Occipital lobe (tissue), 3 donors: Measurements from ENCODE around the gene AMMECR1. TPM values are rescaled to one million over a fixed set of nuclear protein-coding genes. Genes with fewer than 3 reads are reported as not detected.
A peak's percentile ranks its signal among the peaks of the same experiment; 100 is the strongest.
"Not testable (repeated sequence)": the region's sequence is repeated elsewhere in the genome, so short reads cannot be mapped to it uniquely, and the experiment has no call there.

ENCODE experiments used
- DNase-seq: peaks from one replicate; lab custom pipeline; 2025; lab: John Stamatoyannopoulos, UW
- small RNA-seq: library from RNA; depleted of rRNA; stranded (forward); fragments of <200 nt; gene quantifications from one replicate; pipeline ENCODE3, GENCODE V24; 2014
- total RNA-seq: library from RNA; depleted of rRNA; stranded (reverse); fragments of >200 nt; gene quantifications from one replicate; pipeline ENCODE4 v1.2.3, GENCODE V29; 2014

Gene AMMECR1
- total RNA-seq, 1 donor from 2014 or later, result 6.4 TPM

GRCh38 chrX:110171442-110171841, 146.4 kb downstream of the AMMECR1 start:
- no peak for DNase-seq

GRCh38 chrX:110170029-110170428, 147.9 kb downstream of the AMMECR1 start:
- DNase-seq, result no peak

GRCh38 chrX:110168585-110168984, 149.3 kb downstream of the AMMECR1 start:
- peak; percentile 4 for DNase-seq

GRCh38 chrX:110167952-110168451, 149.9 kb downstream of the AMMECR1 start:
- DNase-seq, result no peak

GRCh38 chrX:110163488-110163887, 154.4 kb downstream of the AMMECR1 start:
- no peak for DNase-seq

GRCh38 chrX:110162867-110163266, 155.0 kb downstream of the AMMECR1 start:
- DNase-seq, result no peak

GRCh38 chrX:110162131-110162530, 155.8 kb downstream of the AMMECR1 start:
- no peak for DNase-seq

- no peak for DNase-seq
Measured at GRCh38 chrX:110161361-110161686, 156.6 kb downstream of the AMMECR1 start.

GRCh38 chrX:110159865-110160264, 158.0 kb downstream of the AMMECR1 start:
- no peak for DNase-seq

GRCh38 chrX:110159235-110159634, 158.7 kb downstream of the AMMECR1 start:
- no peak for DNase-seq

- DNase-seq, result no peak
Measured at GRCh38 chrX:110157444-110157843, 160.4 kb downstream of the AMMECR1 start.

GRCh38 chrX:110156167-110156754, 161.6 kb downstream of the AMMECR1 start:
- no peak for DNase-seq

GRCh38 chrX:110155759-110156158, 162.1 kb downstream of the AMMECR1 start:
- DNase-seq, result no peak

- not testable (repeated sequence) for DNase-seq
Measured at GRCh38 chrX:110154328-110154727, 163.6 kb downstream of the AMMECR1 start.

GRCh38 chrX:110153896-110154295, 164.0 kb downstream of the AMMECR1 start:
- DNase-seq, result no peak

GRCh38 chrX:110153244-110153643, 164.6 kb downstream of the AMMECR1 start:
- no peak for DNase-seq

- no peak for DNase-seq
Measured at GRCh38 chrX:110146521-110146920, 171.4 kb downstream of the AMMECR1 start.

GRCh38 chrX:110145854-110146253, 172.0 kb downstream of the AMMECR1 start:
- peak; percentile 1 for DNase-seq

GRCh38 chrX:110145311-110145710, 172.6 kb downstream of the AMMECR1 start:
- no peak for DNase-seq

Small RNA genes lying within 50 kb of the gene (small RNA-seq; reads per million reads assigned to genes)
- gene GNG5P2 (not detected), gene SNORD96B (1.0 reads per million, percentile 73 among the genes with 10 or more reads in this experiment)

Other genes with a start within 250 kb of the AMMECR1 start
- gene RTL9, start 40.8 kb upstream of the AMMECR1 start, total RNA-seq, result 0.16 TPM